Adrenal gland (tissue), 5 donors: ENCODE data around the gene MUSTN1.

Experiments used
- CTCF ChIP-seq, 6 experiments: fragments of 450-650 bp in 4 of 6; fragments of 200-600 bp in 2 of 6; sonication (generic) in 1 of 6; IDR thresholded peaks; 1 replicate in 5 of 6; 2 replicates in 1 of 6; pipeline versions ENCODE4 v1.5.1 to v1.8.0; 2016 to 2021; ENCODE audit warnings: antibody characterized with exemption in 6 of 6, mild to moderate bottlenecking in 2 of 6, moderate library complexity in 1 of 6
- POLR2A ChIP-seq, 2 donors: fragments of 450-650 bp; IDR thresholded peaks; one replicate each; pipeline ENCODE4 v1.6.1; 2017; ENCODE audit warnings: antibody characterized with exemption in 2 of 2, mild to moderate bottlenecking in 2 of 2, moderate library complexity in 1 of 2
- donor health status: DM: no; HTN: no; CAD: no.

- TF ChIP-seq POLR2A (IDR thresholded peaks at IDR 0.05), result no peak
- TF ChIP-seq CTCF (IDR thresholded peaks at IDR 0.05), result no peak
These were observed 12.5 kb downstream of the MUSTN1 start for GRCh38 chr3:52822363-52822762.
